ENCODE data around the gene APCDD1.

DNA sequence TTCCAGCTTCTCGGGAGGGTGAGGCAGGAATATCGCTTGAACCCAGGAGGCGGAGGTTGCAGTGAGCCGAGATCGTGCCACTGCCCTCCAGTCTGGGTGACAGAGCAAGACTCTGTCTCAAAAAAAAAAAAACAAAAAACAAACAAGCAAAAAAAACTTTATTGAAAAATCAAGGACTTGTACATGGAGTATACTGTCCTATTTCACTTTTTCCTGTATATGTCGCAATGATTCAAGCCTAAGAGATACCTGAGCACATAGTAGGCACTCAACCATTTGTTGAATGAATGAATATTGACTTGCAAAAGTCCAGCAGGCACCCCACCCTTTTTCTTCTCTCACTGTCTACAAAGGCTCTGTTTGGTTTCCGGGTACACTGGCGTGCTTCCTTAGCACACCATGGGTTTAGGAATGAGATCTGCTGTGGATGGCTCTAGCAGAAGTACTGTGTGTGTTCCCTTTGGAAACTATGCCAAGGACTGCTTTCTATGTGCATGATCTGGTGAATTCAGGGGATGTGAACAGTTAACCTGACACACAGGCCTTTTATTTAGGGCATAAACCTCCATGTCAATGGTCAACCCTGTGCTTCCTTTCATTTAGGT lies 6.1 kb downstream of the APCDD1 start:
- TF ChIP-seq, protein P1, sequence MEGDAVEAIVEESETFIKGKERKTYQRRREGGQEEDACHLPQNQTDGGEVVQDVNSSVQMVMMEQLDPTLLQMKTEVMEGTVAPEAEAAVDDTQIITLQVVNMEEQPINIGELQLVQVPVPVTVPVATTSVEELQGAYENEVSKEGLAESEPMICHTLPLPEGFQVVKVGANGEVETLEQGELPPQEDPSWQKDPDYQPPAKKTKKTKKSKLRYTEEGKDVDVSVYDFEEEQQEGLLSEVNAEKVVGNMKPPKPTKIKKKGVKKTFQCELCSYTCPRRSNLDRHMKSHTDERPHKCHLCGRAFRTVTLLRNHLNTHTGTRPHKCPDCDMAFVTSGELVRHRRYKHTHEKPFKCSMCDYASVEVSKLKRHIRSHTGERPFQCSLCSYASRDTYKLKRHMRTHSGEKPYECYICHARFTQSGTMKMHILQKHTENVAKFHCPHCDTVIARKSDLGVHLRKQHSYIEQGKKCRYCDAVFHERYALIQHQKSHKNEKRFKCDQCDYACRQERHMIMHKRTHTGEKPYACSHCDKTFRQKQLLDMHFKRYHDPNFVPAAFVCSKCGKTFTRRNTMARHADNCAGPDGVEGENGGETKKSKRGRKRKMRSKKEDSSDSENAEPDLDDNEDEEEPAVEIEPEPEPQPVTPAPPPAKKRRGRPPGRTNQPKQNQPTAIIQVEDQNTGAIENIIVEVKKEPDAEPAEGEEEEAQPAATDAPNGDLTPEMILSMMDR (IDR thresholded peaks at IDR 0.05): no peak
- no peak for TF ChIP-seq POLR2A (IDR thresholded peaks at IDR 0.05)

Measured in thyroid gland (tissue), 4 donors.